Cerebellar nuclear complex (tissue), 1 donor: ENCODE data around the gene DDX23.
A peak's percentile ranks its signal among the peaks of the same experiment; 100 is the strongest.

Experiments used
- DNase-seq, 2 experiments: peaks; one replicate each; lab custom pipeline; 2025; lab: John Stamatoyannopoulos, UW

Gene DDX23

GRCh38 chr12:48823281-48823680, 28.7 kb downstream of the DDX23 start:
- no peak for DNase-seq

GRCh38 chr12:48822711-48823110, 29.3 kb downstream of the DDX23 start:
- DNase-seq: no peak

GRCh38 chr12:48822139-48822538, 29.8 kb downstream of the DDX23 start:
- DNase-seq: no peak

- no peak for DNase-seq
Observed at GRCh38 chr12:48819986-48820725, 31.8 kb downstream of the DDX23 start.

- DNase-seq: no peak
Observed at GRCh38 chr12:48818831-48819590, 33.0 kb downstream of the DDX23 start.

GRCh38 chr12:48817873-48818830, 33.8 kb downstream of the DDX23 start, which contains the start of gene CACNB3:
Gene CACNB3, plus strand, starts transcription at chr12:48818496. Its CDS starts 434 bp downstream, at chr12:48818930.
- DNase-seq: peak in 1 of 2 experiments; percentile 24

GRCh38 chr12:48816143-48816854, 35.7 kb downstream of the DDX23 start:
- no peak for DNase-seq

- DNase-seq: peak in 1 of 2 experiments; percentile 55
Observed at GRCh38 chr12:48815126-48816110, 36.5 kb downstream of the DDX23 start.

GRCh38 chr12:48814262-48815125, 37.5 kb downstream of the DDX23 start:
- DNase-seq: no peak

- DNase-seq: no peak
Observed at GRCh38 chr12:48813465-48814261, 38.3 kb downstream of the DDX23 start.

- no peak for DNase-seq
Observed at GRCh38 chr12:48812389-48812788, 39.6 kb downstream of the DDX23 start.

GRCh38 chr12:48811437-48812090, 40.4 kb downstream of the DDX23 start:
- DNase-seq: no peak

GRCh38 chr12:48810903-48811431, 41.0 kb downstream of the DDX23 start:
- no peak for DNase-seq

- DNase-seq: no peak
Observed at GRCh38 chr12:48807981-48808380, 44.0 kb downstream of the DDX23 start.

- DNase-seq: no peak
Observed at GRCh38 chr12:48803675-48804074, 48.3 kb downstream of the DDX23 start.

GRCh38 chr12:48800971-48801370, 51.0 kb downstream of the DDX23 start:
- no peak for DNase-seq

GRCh38 chr12:48800457-48800856, 51.5 kb downstream of the DDX23 start:
- DNase-seq: no peak

- DNase-seq: no peak
Observed at GRCh38 chr12:48796976-48797375, 55.0 kb downstream of the DDX23 start.
